ENCODE data around the gene PRR5L. TPM values are rescaled to one million over a fixed set of nuclear protein-coding genes. Genes with fewer than 3 reads are reported as not detected.

PRR5L gene
- total RNA-seq, 1 donor from 2014 or later, result 14.7 TPM

DNA sequence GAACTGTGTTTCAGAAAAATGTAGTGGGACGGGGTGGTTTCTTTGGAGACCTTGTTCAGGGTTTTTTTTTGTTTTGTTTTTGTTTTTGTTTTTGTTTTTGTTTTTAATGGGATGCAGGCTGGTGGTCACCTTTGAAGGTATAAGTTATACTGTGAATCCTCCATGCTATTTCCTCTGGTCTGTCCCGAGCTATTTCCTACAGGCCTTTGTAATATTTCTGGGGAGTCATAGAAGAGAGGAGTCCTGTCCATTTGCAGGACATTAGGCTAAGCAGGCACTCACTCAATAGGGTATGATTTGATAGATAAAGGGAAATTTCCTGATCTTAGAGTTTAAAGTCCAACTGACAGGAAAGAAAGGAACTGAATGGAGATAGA is 136.0 kb downstream of the PRR5L start:
- H3K27me3 ChIP-seq, result no peaks in the 10 kb centered on the region
- H3K36me3 Mint-ChIP-seq, result peaks cover 21% of the 10 kb centered on the region
- no peak overlapping the region for H3K4me2 ChIP-seq

DNA sequence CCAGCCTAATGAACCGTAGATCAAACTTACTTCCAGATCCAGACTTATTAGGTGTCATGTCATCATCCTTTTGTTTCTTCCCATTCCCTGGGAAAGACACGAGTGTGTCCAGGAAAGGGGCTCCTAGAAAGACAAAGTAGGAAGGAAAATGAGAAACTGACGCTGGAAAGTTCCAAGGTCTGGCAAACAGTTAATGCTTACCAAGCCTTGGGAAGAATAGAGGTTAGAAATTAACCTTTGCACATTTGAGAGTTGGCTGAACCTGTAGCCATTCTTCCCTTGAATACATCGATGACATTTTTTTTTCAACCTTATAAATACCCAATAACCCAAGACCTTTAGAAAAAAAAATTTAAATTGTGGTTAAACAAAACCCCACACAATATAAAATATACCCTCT is 136.7 kb downstream of the PRR5L start:
- TF ChIP-seq EZH2 (IDR thresholded peaks at IDR 0.05) (no peak), EZH2phosphoT487 (IDR thresholded peaks at IDR 0.05) (no peak)
- TF ChIP-seq, protein P1, sequence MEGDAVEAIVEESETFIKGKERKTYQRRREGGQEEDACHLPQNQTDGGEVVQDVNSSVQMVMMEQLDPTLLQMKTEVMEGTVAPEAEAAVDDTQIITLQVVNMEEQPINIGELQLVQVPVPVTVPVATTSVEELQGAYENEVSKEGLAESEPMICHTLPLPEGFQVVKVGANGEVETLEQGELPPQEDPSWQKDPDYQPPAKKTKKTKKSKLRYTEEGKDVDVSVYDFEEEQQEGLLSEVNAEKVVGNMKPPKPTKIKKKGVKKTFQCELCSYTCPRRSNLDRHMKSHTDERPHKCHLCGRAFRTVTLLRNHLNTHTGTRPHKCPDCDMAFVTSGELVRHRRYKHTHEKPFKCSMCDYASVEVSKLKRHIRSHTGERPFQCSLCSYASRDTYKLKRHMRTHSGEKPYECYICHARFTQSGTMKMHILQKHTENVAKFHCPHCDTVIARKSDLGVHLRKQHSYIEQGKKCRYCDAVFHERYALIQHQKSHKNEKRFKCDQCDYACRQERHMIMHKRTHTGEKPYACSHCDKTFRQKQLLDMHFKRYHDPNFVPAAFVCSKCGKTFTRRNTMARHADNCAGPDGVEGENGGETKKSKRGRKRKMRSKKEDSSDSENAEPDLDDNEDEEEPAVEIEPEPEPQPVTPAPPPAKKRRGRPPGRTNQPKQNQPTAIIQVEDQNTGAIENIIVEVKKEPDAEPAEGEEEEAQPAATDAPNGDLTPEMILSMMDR (IDR thresholded peaks at IDR 0.05), result no peak
- no peak overlapping the region for H3K27ac Mint-ChIP-seq
- Histone ChIP-seq H3K4me1 (no peaks in the 10 kb centered on the region), H3K9ac (no peak overlapping the region), H4K20me1 (ENCODE audit: low read depth) (no peaks in the 10 kb centered on the region), H3K36me3 (no peaks in the 10 kb centered on the region), H3K27me3 (no peaks in the 10 kb centered on the region), H3F3A (ENCODE audit: low read depth) (no peaks in the 10 kb centered on the region), H2AFZ (replicated peaks) (no peak overlapping the region), H3K27ac (no peak overlapping the region), H3K4me3 (no peak overlapping the region), H3K9me3 (ENCODE audit: low read depth) (no peaks in the 10 kb centered on the region), H3K4me2 (no peak overlapping the region), H3K79me2 (ENCODE audit: low read depth) (no peaks in the 10 kb centered on the region)
- H3K36me3 Mint-ChIP-seq, result peaks cover 23% of the 10 kb centered on the region
- H3K4me1 Mint-ChIP-seq, result peaks cover 3% of the 10 kb centered on the region
- no peak overlapping the region for H3K4me3 Mint-ChIP-seq
- DNase-seq (ENCODE audit: low spot score), result no peak
- no peaks in the 10 kb centered on the region for H3K9me3 Mint-ChIP-seq
- no peaks in the 10 kb centered on the region for H3K27me3 Mint-ChIP-seq (ENCODE audit: insufficient read depth, low read depth)

More for the DNA sequence above, 136.0 kb downstream of the PRR5L start:
- Mint-ChIP-seq H3K9me3 (no peaks in the 10 kb centered on the region), H3K27me3 (ENCODE audit: insufficient read depth, low read depth) (no peaks in the 10 kb centered on the region), H3K4me1 (peaks cover 3% of the 10 kb centered on the region), H3K4me3 (no peak overlapping the region), H3K27ac (no peak overlapping the region)
- Histone ChIP-seq H3K79me2 (ENCODE audit: low read depth) (no peaks in the 10 kb centered on the region), H3K27ac (no peak overlapping the region), H2AFZ (replicated peaks) (no peak overlapping the region), H3F3A (ENCODE audit: low read depth) (no peaks in the 10 kb centered on the region), H3K4me3 (no peak overlapping the region), H3K4me1 (no peaks in the 10 kb centered on the region), H4K20me1 (ENCODE audit: low read depth) (no peaks in the 10 kb centered on the region), H3K9me3 (ENCODE audit: low read depth) (no peaks in the 10 kb centered on the region), H3K36me3 (no peaks in the 10 kb centered on the region), H3K9ac (no peak overlapping the region)
- TF ChIP-seq, protein P1 (IDR thresholded peaks at IDR 0.05), result no peak
- TF ChIP-seq EZH2phosphoT487 (IDR thresholded peaks at IDR 0.05) (no peak), EZH2 (IDR thresholded peaks at IDR 0.05) (no peak)
- DNase-seq (ENCODE audit: low spot score), result no peak

DNA sequence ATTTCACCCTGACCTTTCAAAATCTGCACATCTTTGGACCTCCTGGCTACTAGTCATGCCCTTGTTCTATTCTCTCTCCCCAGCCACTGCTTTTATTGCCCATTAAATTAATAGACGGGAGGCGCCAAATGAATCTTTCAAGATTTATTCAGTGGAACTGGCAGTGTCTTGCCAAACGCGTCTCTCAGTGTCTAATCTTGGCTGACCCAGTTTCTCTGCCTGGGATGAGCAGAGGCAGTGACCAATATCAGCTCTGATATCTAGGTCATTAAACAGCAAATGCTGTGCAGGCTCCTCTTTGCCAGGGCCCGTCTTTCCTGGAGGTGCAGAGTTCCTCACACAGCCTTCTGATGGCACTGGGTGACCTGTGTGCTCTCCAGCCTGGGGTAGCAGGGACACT is 140.0 kb downstream of the PRR5L start:
- Histone ChIP-seq H3F3A (ENCODE audit: low read depth) (no peaks in the 10 kb centered on the region), H3K79me2 (ENCODE audit: low read depth) (no peaks in the 10 kb centered on the region), H3K9ac (no peak overlapping the region), H3K4me3 (no peak overlapping the region), H3K4me2 (no peak overlapping the region), H3K27me3 (no peaks in the 10 kb centered on the region), H4K20me1 (ENCODE audit: low read depth) (no peaks in the 10 kb centered on the region), H3K9me3 (ENCODE audit: low read depth) (no peaks in the 10 kb centered on the region), H2AFZ (replicated peaks) (no peak overlapping the region), H3K4me1 (no peaks in the 10 kb centered on the region), H3K27ac (no peak overlapping the region), H3K36me3 (no peaks in the 10 kb centered on the region)
- Mint-ChIP-seq H3K36me3 (peaks cover 32% of the 10 kb centered on the region), H3K4me1 (peaks cover 3% of the 10 kb centered on the region), H3K27ac (no peak overlapping the region), H3K27me3 (ENCODE audit: insufficient read depth, low read depth) (no peaks in the 10 kb centered on the region), H3K9me3 (no peaks in the 10 kb centered on the region), H3K4me3 (no peak overlapping the region)
- DNase-seq (ENCODE audit: low spot score), result no peak
- no peak for TF ChIP-seq EZH2 (IDR thresholded peaks at IDR 0.05)
- TF ChIP-seq EZH2phosphoT487 (IDR thresholded peaks at IDR 0.05), result no peak
- TF ChIP-seq, protein P1 (IDR thresholded peaks at IDR 0.05), result no peak

Data from neural progenitor cell (in vitro differentiated cells).